HEK293T (cell line): ENCODE data around the gene AMER1.
"Not testable (repeated sequence)": the region's sequence is repeated elsewhere in the genome, so short reads cannot be mapped to it uniquely, and the experiment has no call there.

Experiments
- ARNT ChIP-seq: fragments of 450-650 bp; IDR thresholded peaks from 2 replicates; pipeline ENCODE4 v1.6.1; 2017; ENCODE audit warnings: mild to moderate bottlenecking
- BHLHE40 ChIP-seq: fragments of 450-650 bp; IDR thresholded peaks from 2 replicates; pipeline ENCODE4 v1.6.1; 2016; ENCODE audit warnings: mild to moderate bottlenecking, moderate library complexity, borderline replicate concordance
- CTBP1 ChIP-seq: fragments of 450-650 bp; IDR thresholded peaks from 2 replicates; pipeline ENCODE4 v1.6.1; 2016; ENCODE audit warnings: borderline replicate concordance
- ELF4 ChIP-seq: fragments of 450-650 bp; IDR thresholded peaks from 2 replicates; pipeline ENCODE4 v1.6.1; 2017; ENCODE audit warnings: antibody characterized with exemption
- FOXK2 ChIP-seq: fragments of 450-650 bp; IDR thresholded peaks from 2 replicates; pipeline ENCODE4 v1.6.1; 2016; ENCODE audit warnings: mild to moderate bottlenecking
- FOXM1 ChIP-seq: fragments of 450-650 bp; IDR thresholded peaks from 2 replicates; pipeline ENCODE4 v1.6.1; 2017; ENCODE audit warnings: mild to moderate bottlenecking, borderline replicate concordance
- HDGF ChIP-seq: fragments of 450-650 bp; IDR thresholded peaks from 2 replicates; pipeline ENCODE4 v1.6.1; 2017; ENCODE audit warnings: antibody characterized with exemption, borderline replicate concordance
- LEF1 ChIP-seq: fragments of 450-650 bp; IDR thresholded peaks from 2 replicates; pipeline ENCODE4 v1.6.1; 2017; ENCODE audit warnings: mild to moderate bottlenecking, borderline replicate concordance
- NFRKB ChIP-seq: fragments of 450-650 bp; IDR thresholded peaks from 2 replicates; pipeline ENCODE4 v1.6.1; 2016; ENCODE audit warnings: mild to moderate bottlenecking, moderate library complexity
- SP1 ChIP-seq: fragments of 450-650 bp; IDR thresholded peaks from 2 replicates; pipeline ENCODE4 v1.6.1; 2017
- SUZ12 ChIP-seq: fragments of 450-650 bp; IDR thresholded peaks from 2 replicates; pipeline ENCODE4 v1.6.1; 2016; ENCODE audit warnings: mild to moderate bottlenecking
- TARDBP ChIP-seq: fragments of 450-650 bp; IDR thresholded peaks from 2 replicates; pipeline ENCODE4 v1.6.1; 2016
- ZNF384 ChIP-seq: fragments of 450-650 bp; IDR thresholded peaks from 2 replicates; pipeline ENCODE4 v1.6.1; 2016

- not testable (repeated sequence) for TF ChIP-seq SP1, BHLHE40, TARDBP, ZNF384, SUZ12, ELF4, FOXM1, FOXK2, CTBP1, ARNT, LEF1, HDGF, NFRKB
Measured at GRCh38 chrX:64213989-64214388, 8.5 kb upstream of the AMER1 start.
